Activated CD4-positive, alpha-beta T cell treated with anti-CD3 and anti-CD28 coated beads for 1 hour (primary cell): ENCODE results near the gene STXBP3.

Source experiments
- DNase-seq: peaks from one replicate; pipeline ENCODE4 v3.0.0-alpha.2; 2020

STXBP3 gene

GRCh38 chr1:108845991-108846390 lies 99.5 kb downstream of the STXBP3 start:
- no peak for DNase-seq

DNA sequence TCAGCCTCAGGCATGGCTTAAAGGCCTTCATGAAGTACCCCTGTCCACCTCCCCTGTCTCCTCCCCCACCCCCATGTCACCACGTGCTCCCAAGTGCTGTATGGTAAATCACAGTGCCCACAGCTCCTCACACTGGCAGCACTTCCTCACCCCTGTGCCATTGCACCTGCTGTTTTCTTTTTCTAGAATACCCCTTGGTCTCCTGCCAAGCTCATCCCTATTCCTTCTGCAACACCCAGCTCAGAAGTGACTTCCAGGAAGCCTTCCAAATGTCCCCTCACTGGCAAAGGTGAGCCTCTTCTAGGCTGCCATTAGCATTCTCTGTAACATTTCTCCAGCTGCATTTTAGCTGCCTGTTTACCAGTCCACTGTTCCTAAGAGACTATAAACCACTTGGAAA lies 101.0 kb downstream of the STXBP3 start:
- no peak for DNase-seq

- no peak for DNase-seq
These were observed 102.3 kb downstream of the STXBP3 start for GRCh38 chr1:108848806-108849205.

GRCh38 chr1:108850929-108851328 lies 104.5 kb downstream of the STXBP3 start:
- no peak for DNase-seq

DNA sequence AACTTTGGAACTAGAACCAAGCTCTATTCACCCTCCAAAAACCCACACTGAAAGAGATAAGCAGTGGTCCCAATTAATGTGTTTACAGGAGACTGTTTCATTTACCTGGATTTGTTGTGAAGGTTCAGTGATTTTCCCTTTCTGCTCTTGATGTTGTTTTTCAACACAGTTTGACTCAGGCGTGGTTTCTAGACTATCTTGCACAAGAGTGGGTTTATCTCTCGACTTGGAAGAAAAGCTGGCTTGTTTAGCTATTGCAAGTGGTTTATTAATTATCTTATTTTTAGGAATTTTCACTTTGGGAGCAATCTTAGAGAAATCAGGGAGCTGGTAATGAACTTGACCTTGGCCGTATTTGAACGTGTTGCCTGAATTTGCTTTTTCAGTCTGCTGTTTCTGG lies 105.1 kb downstream of the STXBP3 start:
- no peak for DNase-seq

GRCh38 chr1:108852221-108852975 lies 105.9 kb downstream of the STXBP3 start:
- no peak for DNase-seq

- no peak for DNase-seq
These were observed 107.9 kb downstream of the STXBP3 start for GRCh38 chr1:108854221-108855019.

GRCh38 chr1:108856994-108857393 lies 110.5 kb downstream of the STXBP3 start, which contains the start of gene AKNAD1:
AKNAD1 (minus strand) TSS chr1:108857094; CDS start chr1:108852664, 4,430 bp downstream.
- no peak for DNase-seq

- no peak for DNase-seq
These were observed 111.9 kb downstream of the STXBP3 start for GRCh38 chr1:108858230-108858950.
